NCI-H82 treated with DMSO at 0.1 percent for 48 hours (cell line): ENCODE measurements around the gene BTBD2.

ENCODE experiments used
- DNase-seq: peaks from one replicate; lab custom pipeline; 2025; ENCODE audit not compliant: unreplicated experiment; lab: John Stamatoyannopoulos, UW

The BTBD2 gene

DNA sequence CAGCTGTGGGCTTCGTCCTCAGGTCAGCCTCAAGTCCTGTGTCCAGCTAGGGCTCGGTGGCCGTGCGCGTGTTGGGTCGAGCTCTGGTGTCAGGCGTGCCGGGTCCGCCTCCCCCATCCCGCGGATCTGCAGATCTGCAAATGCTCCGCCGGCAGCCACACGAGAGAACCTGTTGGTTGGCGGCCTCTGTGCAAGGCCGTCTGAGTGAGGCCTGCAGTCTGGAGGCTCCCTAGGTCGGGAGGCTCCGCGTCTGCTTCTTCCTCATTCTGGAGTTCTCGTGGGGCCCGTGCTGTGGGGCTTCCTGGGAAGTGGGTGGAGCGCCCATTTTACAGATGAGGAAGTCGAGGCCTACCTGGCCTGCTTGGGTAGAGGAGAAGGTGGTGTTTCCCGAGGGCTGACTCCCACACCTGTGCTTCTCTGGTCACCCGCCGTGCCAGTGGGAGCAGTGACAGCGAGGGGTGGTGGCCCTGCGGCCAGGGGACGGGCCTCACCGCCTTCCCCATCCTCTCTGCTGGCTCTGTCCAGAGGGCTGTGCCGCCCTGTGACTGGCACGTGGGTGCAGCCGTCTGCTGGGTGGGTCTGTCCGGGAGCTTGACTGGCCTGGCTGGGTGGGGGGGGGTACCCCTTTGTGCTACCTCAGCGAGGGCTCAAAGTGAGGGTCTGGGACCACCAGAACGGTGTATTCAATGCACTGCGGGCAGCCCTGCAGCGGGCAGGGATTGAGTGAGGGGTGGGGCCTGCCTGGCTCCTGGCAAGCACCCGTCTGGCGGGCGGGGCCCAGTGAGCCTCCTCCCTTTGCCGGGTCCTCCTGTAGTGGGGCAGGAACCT, 71.2 kb downstream of the BTBD2 start:
- no peak for DNase-seq

DNA sequence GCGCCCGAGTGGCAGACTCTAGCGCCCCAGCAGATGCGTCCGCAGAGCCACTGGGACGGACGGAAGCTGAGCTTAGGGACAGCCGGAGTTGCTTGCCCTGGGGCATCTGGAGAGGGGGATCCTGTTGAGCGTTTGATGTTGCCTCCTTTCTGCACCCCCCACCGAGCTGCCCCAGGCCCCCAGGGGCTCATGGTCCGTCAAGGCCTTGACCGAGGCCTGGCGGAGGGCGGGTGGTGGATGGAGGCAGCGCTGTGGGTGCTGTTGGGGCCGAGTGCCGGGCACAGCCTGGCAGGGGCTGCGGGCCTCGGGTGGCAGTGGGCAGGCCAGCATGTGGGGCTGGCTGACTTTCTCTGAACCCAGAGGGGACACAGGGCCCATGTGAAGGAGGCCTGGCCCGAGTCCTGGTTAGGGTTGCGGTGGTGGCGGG, 71.8 kb downstream of the BTBD2 start:
- no peak for DNase-seq

DNA sequence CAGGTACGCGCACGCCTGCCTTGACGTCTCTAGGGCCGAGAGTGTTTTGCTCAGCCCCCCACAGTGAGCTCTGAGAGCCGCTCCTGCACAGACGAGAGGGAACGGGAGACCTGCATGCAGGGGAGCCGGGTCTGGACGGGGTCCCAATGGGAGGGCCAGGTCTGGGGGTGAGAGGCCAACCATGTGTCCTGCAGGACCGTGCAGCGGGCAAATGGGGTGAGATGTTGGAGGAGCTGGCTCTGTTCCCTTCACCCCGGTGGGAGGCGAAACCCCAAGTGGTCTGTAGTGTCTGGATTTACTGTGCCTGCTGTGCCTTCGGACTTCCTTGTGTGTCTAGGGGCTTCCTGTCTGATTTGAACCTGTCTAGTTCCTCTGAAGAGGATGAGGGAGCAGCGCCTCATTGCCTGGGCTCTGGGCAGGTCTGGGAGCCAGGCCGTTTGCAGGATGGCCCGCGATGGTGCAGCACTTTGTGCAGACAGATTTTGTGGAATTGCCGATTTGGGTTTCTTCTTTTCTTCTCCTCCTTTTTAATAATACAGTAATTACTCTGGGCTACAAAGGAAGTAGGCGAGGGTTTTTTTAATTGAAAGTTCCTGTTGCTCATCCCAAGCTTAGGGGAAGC, 72.5 kb downstream of the BTBD2 start:
- no peak for DNase-seq

DNA sequence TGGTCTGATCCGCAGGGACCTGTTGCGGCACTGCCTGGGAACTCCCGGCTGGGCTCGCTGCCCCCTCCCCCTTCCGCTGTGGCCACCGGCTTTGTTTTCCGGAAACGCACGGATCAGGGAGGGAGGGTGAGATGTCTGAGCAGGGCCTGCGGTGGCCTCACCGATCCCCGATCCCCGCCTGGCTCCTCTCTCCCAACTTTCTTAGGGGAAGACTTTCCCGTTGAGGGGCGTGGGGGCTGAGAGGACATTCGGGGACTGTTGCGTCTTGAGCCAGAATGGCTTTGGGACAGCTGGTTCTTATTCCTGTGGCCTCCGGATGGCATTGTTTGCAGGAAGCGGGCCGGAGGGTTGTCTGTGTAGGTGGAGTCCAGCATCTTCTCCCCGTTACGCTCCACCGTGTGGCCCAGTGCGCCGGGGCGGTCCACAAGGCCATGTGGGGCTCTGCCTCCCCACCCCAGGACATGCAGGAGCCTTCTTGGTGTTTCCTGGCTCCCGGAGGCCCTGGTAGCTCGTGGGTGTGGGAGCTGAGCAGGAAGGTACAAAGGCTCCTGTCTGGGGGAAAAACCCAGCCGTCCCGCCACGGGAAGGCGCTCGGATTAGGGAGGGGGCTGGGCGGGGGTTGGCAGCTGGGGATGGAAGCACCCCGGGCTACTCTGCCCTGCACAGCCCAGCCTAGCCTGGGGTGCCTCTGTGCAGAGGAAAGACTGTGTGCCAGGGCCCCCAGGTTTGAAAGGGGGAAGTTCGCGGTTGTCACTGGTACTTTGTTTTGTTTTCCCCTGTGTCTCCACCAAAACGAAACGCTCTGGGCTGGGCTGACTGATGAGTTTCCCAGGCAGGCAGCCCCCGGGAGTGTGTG, 73.2 kb downstream of the BTBD2 start:
- DNase-seq: peak; percentile 12

DNA sequence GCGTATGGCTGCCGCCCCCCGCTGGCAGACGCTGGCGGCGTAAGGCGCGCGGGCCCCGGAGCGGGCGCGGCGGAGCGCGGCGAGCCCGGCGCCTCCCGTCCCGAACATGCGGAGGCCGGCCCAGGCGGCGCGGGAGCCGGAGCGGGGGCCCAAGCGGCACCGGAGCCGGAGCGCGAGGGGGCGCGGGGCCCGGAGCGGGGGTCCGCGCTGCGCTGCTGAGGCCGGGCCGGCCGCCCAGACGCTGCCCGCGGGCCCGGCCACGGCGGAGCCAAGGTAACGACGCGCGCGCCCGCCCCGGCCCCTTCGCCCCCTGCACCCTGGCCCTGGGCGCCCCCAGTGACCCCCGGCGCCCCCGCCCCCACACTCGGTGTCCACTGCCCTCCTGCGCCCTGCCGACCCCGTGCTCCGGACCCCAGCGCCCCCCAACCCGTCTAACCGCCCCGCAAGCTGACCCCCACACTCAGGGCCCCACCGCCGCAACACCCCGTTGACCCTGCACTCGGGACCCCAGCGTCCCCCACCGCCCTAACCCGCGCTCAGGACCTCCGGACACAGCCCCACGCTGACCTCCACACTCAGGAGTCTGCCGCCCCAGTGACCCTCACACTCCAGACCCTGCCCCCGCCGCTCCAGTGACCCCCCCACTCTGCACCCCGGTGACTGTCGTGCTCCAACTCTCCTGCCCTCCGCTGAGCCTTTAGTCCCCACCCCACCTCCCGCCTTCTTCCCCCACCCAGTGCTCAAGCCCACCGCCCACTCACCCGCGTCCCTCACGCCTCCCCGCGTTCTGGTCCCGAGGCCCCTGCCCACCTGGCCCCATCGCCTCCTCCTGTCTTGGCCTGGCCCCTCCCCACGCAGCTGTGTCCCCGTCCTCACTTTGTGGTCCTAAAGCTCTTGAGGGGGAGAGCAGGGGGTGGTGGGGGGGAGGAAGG, 74.1 kb downstream of the BTBD2 start, which contains the start of gene CSNK1G2:
Gene CSNK1G2 (plus strand): TSS at position 27 of the 932 bp plus-strand sequence. CDS start 28,601 bp downstream, outside the sequence.
- no peak for DNase-seq

DNA sequence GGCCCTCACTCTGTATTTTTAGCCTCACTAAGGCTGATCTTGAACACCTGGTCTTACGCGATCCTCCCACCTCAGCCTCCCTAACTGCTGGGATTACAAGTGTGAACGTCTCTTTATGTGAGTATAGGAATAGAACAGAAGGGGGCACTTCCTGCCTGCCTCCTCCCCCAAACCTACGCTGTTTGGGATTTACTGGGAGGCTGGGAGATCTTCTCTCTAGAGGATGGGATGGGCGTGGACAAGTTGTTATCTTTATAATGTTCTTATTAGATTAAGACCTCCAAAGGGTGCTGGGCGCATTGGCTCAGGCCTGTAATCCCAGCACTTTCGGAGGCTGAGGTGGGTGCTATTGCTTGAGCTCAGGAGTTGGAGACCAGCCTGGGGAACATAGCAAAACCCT, 77.4 kb downstream of the BTBD2 start:
- peak; percentile 91 for DNase-seq

DNA sequence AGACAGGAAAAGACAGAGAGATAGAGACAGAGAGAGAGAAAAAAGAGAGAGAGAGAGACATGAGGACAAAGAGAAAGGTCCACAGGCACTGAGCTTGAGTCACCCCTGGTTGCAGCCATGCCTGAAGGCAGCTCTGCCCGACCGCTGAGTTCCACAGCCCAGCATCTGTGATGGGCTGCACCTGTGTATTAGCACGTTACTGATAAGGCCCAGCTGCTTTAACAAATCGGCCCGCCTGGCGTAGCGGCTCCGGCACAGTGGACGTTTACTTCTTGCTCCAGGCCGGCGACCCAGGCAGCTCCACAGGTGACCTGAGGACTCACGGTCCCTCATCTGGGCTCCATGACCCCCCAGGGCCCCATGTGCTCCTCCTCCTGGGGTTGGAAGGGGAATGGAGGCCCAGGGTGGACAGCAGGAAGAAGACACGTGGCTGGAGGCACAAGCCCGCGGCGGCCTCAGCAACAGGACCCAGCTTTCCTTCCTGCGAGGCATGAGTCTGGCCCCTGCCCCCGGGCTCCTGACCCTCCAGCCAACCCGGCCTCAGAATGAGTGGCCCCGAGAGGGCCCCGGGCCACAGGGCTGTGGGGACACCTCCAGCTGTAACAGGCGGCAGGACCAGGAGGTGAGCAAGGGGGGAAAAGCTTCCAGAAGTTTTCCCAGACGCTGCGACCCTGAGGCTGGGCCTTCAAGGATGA, 78.5 kb downstream of the BTBD2 start:
- no peak for DNase-seq

DNA sequence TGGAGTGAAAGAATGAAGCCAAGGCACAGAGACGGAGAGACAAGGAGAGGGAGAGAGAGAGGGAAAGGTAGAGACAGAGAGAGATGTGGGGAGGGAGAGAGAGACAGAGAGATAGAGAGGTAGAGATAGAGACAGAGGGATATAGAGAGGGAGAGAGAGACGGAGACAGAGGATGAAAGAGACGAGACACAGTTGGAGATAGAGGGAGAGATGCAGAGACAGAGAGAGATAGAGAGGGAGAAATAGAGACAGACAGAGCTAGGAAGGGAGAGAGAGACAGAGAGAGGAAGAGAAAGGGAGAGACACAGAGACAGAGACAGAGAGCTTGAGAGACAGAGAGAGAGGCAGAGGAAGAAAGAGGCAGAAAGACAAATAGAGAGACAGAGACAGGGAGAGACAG, 79.1 kb downstream of the BTBD2 start:
- no peak for DNase-seq

DNA sequence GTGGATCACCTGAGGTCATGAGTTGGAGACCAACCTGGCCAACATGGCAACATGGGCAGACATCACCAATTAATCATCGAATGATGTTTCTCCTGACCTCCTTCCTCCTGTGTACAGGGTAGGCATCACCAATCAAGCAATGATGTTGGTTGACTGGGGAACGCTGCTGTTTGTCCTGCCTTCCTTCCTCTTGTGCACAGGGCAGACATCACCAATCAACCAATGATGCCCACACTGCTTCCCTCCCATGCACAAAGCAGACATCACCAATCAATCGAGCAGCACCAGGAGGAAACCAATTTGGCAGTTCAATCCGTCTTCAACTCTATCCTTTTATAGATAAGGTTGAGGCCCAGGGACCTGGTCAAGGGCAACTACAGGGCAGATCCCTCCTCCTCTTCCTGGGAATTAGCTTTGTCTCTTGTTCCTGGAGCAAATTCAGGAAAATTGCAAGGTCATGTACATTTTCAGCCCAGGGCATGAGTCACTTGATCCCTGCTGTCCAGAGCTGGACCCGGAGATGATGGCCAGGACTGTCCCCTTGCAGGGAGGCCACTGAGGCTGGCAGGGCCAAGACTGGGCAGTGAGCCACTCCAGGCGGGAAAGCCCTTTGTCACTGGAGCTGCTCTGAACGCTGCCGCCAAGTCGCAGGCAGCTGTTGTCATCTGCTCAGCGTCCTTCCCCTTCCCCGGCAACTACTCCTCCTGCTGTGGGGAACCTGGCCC, 79.9 kb downstream of the BTBD2 start:
- DNase-seq: no peak
